GM21619 (cell line): ENCODE results near the gene TRAPPC12.

Experiments used
- ATAC-seq: cut with Tn5 transposase; IDR thresholded peaks from one replicate; pipeline ENCODE4 v1.9.1; 2021; ENCODE audit not compliant: unreplicated experiment

TRAPPC12 gene

DNA sequence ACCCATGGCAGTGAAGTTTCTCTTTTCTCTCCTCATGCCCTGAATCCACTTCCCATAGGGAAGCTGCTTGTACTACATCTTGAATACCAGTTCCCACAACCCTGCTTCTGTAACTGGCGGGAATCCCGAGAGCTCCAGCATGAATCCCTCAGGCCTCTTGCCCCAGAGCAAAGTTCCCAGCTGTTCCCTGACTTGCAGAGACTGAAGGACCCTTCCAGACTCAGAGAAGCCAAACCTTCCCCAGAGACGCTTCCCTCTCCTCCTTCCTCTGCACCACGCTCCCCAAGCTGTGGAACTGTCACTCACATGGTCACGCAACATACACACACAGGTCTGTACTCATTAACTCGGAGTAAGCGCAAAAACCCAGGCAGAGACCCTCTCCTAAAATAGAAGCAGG lies 26.4 kb downstream of the TRAPPC12 start:
- ATAC-seq: no peak

DNA sequence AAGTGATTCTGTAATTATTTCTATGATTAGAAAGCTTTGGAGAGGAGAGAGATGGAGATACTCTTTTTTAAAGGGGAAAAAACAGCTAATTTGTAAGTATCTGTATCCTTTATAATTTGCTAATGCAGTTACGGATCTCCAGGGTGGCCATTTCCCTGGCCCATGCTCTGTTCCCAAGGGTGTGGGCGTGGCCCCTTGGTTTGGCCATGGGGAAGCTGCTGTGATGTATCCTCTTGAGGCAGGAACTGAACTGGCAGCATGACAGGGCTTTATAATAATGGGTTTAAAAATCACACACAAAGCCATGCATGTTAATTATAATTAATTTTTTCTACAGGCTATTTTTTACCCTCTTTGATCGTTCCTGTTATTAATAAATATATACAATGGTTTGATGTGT lies 27.0 kb downstream of the TRAPPC12 start:
- ATAC-seq: no peak

DNA sequence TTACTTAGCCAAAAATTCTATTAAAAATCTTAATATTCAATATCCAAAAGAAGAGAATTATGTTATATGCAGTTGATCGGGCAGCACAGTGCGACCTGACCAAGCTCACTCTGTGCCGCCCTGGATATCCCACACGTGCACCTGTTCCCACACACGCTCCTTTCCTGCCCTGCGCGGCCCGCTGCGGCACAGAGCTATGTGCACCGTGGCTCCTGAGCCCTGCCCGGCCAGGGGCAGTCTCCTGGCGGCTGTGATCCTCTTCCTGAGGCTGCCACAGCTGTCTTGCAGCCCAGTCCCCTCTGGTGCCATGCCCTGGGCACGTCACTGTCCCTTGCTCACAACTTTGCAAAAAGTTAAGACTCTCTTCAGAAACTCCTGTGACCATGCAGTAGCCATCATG lies 29.3 kb downstream of the TRAPPC12 start:
- ATAC-seq: no peak

DNA sequence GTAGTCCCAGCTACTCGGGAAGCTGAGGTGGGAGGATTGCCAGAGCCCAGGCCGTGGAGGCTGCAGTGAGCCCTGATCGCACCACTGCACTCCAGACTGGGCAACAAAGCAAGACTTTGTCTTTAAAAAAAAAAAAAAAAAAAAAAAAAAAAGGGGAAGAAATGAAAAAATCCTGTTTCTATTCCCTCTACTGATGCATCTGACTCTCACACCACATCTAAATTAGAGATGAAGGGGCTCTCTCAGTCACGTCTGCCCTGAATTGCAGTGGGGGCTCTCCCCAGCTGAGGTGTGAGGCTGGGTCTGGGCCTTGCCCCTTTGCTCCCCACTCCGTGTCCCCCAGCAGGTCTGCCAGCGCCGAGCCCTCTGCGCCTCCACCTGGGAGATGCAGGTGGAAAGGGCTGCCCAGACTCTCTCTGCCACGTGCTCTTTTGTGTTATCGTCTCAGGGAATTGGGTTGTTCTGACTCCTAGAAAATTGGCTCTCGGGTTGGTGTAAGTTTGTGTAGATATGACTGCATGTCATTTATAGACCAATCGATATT lies 30.2 kb downstream of the TRAPPC12 start:
- no peak for ATAC-seq

DNA sequence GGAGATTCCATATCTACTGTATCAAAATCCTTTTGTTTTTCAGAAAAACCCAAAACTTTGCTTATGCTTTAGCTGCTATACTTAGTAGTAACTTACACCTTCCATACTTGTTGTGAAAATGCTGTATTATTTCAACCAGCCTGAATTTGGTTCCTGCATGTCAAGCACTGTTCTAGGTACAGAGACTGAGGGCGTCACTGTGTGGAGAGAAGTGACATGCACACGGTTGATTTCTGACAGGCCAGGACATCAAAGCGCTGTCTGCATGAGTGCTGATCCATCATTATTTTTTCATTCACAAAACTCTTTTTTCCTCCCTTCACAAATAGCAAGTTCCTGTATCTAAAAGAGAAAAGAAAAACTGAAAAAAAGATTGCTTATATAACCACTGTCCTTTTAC lies 31.6 kb downstream of the TRAPPC12 start:
- no peak for ATAC-seq

DNA sequence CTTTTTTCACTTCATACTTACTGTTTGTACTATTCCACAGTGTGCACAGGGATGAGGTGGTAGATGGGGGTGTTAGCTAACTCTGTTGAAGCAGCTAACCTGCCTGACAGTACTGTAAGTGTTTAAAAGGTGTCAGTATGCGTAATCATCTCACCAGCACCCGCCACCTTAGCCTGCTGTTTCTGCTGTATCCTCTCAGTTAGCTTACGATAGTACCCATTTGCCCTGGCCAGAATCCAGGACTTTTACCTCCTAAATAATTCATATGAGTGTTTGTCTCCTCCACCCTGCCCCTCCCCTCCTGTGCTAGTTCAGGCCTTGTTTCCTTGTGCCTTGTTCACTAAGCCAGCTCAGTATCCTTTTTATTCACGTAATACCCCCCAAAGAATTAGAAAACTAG lies 34.2 kb downstream of the TRAPPC12 start:
- no peak for ATAC-seq

DNA sequence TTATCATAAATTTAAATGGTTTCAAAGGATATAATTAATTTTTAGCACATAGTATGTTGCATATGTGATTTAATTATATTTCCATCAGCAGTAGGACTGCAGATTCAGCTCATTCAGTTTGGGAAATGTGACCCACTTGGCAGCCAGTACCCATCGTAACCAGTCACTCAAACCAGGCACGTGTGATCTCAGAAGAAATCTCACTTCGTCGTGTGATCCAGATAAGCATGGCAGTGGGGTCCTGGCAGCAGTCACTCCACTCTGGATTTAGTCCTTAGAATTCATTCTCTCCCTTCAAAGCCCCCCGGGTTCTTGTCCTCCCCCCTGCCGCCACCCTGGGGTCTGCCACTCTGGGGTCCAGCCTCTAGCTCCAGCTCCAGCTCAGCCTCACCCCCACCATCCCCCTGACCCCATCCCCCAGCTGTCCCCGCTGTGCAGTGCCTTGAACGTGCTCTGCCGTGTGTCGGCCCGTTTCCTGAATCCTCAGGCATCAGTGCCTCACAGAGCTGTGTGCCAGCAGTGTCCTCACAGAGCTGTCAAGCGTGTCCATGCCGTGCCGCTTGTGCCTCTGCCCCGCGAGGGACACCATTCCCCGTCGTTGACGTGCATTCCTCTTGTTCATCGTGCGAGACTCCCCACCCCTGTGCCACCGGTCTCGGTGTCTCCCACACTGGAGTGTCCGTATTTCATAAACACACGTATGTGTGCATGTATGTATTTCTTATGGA lies 34.8 kb downstream of the TRAPPC12 start:
- ATAC-seq: no peak

DNA sequence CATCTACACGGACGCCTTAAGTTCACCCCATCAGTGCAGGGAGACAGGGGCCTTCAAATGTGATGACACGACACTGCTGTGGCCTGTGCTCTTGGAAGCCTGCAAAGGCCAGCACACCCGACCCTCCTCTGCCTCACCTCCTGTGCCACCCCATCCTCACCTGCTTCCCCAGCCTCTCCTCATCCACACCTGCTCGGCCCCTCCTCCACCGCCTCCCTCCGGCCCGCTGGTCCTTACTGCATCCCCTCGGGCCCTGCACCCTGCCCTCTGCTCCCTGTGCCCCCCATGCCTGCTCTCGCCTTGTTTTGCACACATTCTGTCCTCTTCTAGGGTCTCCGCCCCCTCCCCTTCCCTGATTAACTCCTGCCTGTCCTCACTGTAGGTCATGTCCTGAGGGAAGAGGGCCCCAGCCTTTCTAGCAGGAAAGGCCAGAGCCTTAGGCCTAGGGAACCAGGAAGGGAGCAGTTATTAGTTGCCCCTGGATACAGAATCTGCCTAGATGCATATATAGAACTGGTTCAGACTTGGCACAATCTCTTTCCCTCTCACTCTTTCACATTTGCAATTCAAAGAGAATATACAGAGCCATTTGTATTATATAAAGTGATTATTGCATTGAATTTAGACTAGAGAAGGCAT lies 39.4 kb downstream of the TRAPPC12 start:
- ATAC-seq: no peak

DNA sequence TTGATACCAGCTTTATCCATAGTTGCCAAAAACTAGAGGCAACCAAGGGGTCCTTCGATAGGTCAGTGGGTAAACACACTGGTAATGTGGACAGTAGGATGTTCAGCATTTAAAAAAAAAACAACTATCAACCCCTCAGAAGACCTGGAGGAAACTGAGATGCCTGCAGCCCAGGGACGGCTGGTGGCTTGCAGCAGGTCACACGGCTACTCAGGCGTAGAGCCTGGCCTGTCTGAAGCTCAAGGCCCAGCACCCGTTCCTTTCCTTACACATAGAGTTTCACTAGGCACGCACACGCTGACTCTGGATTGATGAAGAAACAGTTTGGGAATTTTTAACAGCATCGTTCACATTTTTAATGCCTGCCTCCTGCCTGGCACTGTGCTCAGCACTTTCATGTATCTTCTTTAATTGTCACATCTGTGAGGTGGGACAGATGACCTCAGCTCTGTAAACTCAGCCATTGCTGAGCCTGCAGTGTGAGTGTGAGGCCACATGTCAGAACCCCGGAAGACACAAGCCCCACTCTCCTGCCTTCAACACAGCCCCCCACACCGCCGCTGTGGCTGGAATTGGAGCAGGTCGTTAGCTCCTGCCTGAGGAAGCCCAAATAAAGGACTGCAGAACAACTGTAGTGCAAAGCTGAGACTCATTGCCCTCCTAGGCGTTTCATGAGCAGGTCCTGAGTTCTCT lies 40.7 kb downstream of the TRAPPC12 start:
- no peak for ATAC-seq

DNA sequence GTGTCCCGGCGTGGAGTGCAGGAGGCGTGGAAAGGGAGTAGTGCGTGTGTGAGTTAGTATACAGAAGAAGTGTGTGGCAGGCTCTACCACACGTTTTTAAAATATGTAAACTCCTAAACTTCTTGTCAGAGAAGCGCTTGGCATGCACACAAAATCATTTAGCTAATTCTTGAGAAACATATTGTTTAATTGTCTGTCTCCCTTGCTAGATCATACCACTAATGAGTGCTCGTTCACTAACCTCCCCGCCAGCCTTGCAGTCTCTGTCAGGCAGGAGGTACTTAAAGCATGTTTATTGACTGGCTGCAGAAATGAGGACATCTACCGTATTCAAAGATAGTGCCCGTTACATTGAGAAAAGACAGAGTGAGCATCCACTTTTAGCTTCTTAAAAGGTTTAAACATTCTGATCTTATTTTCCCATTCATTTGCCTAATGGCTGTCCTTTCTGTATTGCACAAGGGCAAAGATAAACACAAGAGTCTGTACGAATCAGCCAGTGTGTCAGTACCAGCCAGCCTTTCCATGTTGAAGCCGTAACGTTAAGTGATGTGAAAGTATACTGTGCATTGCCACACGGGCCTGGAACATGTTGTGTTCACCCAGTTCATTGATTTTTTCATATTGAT lies 41.4 kb downstream of the TRAPPC12 start:
- no peak for ATAC-seq

DNA sequence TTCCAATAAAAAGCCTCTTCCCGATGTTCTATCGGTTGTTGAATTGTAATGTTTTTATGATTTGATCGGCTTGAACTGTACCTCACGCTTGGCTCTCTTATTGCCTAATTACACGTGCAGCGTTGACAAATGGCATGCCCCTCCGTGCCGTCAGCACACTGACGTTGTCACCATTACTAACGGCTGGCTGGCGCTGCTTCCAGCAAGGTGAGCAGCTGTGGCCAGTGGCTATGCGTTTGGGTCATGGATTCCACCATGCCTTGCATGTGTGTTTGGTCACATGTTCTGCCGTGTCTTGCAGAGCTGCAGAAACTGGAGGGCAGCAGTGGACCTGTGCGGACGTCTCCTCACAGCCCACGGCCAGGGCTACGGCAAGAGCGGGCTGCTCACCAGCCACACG lies 42.1 kb downstream of the TRAPPC12 start:
- ATAC-seq: no peak

DNA sequence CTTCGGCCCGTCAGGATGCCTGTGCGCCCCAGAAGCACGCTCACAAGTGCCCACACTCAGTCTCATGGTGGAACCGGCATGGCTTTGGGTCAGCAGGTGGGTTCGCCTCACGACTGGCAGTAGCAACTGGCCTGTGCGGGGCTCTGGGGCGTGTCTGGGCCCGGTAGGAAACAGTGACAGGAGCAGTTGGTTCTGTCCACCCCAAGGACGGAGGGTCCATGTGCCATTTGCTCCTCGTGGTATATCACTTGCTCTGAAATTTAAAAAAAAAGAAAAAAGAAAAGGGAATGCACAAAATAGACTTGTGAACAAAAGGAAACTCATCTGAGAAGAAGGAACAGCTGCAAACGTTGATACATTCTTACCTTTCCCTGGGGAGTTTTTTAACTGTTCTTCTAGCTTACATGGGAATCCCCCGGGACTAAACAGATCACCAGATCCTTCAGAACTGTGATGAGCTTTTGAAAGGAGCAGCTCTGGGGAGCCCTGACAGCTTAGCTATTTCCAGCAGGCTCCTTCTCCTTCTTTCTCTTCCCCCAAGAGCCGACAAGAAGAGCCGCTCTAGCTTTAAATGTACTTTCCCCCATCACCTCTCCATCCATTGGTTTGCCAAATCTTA lies 42.8 kb downstream of the TRAPPC12 start:
- ATAC-seq: peak; percentile 56

DNA sequence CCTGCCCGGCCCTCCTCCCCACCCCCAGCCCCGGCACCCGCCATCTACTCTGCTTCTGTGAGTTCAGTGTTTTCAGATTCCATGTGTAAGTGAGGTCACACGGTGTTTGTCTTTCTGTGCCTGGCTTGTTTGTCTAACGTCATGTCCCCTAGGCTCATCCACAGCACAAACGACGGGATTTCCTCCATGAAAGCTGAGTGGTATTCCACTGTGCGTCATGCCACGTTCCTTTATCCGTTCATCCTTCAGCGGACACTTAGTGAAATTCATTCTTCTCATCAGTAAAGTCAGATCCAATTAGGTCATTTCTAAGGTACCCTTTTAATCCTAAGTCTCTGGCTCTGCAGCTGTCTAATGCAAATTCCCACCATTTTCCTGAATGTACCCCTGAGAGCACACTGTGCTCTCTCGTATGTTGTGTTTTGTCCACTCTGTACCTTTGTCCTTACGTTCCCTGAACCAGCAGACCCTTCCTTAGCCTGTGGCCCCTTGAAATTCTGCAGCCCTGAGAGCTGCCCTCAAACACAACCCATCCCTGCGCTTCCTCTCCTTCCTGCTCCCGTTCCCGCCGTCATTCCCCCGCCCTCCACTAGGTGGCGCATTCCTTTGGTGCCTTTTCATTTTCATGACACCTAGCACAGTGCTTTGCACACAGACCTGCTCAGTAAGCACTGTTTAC lies 44.1 kb downstream of the TRAPPC12 start:
- ATAC-seq: no peak

DNA sequence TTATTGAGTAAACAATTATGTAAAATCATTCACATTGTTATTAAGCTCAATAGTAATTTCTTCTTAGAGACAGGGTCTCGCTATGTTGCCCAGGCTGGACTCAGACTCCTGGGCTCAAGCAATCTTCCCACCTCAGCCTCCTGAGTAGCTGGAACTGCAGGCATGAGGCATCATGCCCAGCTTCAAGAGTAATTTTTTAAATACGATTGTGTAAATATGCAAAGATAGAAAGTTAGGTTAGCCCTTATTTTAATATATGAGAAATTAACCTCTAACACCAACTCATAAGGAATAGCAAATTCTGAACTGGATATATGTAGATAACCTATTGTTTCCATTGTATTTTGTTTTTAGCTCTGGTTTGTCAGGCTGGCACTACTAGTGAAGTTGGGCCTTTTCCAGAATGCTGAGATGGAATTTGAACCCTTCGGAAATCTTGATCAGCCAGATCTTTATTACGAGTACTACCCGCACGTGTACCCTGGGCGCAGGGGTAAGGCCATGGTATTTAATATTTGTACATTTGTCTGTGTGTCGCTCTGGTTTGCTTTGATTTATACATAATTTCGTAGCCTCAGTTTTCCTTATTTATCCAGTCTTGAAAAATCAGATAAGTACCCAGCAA lies 44.8 kb downstream of the TRAPPC12 start:
- no peak for ATAC-seq

DNA sequence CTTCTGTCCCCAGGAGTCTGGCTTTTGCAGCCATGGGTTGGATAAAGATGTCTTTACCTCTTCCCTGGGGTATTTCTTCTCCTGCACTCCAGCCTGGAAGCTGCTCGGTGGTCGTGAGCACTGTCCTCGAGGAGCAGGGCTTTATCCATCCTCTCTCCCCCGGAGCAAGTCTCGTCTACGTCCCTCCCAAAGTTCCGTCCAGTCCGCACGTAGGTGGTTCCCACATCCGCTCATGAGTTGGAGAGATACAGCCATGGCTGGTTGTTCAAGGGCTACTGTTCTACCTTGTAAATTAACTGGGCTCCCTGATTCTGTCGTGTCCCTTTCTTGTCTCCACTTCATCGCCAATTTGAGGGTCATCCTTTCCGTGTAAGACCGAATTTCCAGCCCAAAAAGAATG lies 47.1 kb downstream of the TRAPPC12 start:
- no peak for ATAC-seq

DNA sequence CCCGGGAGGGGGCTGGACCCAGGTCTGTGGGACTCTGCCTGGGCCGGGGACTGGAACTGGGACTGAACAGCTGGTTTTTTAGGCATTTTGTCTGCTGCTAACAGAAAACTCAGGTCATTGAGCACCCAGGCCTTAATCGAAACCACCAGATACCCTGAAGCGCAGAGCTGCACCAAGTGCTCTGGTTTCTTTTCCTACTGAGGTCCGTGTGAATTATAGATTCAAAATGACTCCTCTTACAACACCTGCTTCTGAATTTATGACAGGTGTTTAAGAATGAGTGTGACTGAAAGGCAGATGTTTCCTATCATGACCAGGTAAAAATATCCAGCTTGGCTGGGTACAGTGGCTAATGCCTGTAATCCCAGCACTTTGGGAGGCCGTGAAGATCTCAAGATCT lies 47.8 kb downstream of the TRAPPC12 start:
- peak; percentile 63 for ATAC-seq

DNA sequence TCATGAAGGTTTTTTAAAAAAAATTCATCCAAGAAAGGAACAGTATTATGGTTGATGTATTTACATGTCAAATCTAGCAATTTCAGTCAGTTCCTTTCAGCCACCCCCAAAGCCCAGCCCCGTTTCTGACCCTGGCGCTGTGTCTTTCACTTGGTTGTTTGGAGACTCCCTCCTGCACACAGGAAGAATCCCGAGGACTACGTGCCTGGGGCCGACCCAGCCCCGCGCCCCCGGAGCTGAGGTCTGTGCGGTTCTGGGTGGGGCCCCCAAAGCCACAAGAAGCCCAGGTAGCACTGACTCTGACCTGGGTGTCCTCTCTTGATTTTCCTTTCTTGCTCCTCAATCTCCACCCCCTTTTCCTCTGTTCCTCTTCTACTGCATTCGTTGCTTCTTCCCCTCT lies 49.1 kb downstream of the TRAPPC12 start:
- ATAC-seq: no peak

DNA sequence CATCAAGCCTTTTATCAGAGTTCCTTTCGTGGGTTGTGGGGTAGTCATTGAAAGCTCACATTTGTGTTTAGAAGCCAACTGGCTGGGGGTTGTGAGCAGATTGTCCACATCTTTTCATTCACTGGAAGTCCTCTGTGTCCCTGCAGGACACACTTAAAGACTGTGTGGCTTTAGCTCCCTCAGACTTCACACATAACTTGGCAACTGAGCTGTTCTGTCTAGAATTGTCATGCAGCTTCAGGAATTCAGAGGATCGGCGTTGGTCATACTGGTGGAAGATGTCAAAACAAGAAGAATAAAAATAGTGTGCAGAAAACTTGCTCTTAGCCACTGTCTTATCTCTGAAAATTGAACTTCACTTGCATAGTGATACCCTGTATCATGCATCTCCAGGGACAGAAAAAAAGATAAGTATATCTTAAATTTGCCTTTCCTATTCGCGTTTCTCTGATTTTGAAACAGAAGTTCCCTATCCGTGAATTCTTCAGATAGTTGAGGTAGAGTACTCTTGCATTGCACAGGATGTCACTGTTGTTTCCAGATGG lies 49.6 kb downstream of the TRAPPC12 start:
- no peak for ATAC-seq

DNA sequence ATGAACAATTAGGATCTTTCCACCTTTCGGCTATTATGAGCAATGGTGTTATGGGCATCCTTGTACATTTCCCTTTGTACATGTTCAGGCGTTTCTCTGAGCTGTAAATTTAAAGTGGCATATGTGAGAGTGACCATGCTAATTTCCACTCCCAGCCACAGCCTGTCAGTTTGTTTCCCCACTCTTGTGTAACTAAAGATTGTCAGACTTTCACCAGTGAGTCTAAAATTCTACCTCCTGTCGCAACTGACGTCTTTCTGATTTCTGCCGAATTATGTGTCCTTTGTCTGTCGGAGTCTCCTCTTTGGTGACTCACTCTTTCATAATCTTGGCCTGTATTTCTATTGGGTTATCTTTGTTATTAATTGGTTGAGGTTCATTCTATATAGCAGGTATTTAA lies 50.7 kb downstream of the TRAPPC12 start:
- no peak for ATAC-seq
